Measurements from ENCODE around the gene TXLNB. TPM values are rescaled to one million over a fixed set of nuclear protein-coding genes. Genes with fewer than 3 reads are reported as not detected.

TXLNB gene
- total and polyA plus RNA-seq, 2 donors (not counting 3 experiments of a cell fraction or from before 2014, with no cell fraction given), result 0.04 to 0.18 TPM

DNA sequence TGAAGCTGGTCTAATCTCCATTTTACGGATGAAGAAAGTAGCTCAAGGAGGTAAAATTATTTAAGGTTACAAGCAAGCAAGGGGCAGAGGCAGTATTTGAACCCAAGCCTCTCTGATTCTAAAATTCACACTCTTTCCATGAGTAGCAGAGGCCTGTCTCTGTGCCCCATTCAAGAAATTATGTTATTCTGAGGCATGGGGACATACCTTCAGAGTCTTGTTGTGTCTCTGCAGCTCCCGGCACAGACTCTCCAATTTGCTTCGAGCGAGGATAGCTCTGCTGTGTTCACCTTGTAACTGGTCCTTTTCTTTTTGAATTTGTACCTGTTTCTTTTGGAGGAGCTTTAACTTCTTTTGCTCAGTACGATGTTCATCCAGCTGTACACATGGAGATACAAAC lies 21.5 kb downstream of the TXLNB start:
- no peak for FAIRE-seq
- CTCF ChIA-PET, result interaction anchor here (1.0 to 1.3 kb wide), 3 partner anchors 8 to 85 kb away, joined by 3 read pairs; no protein-coding TSS in a partner anchor

DNA sequence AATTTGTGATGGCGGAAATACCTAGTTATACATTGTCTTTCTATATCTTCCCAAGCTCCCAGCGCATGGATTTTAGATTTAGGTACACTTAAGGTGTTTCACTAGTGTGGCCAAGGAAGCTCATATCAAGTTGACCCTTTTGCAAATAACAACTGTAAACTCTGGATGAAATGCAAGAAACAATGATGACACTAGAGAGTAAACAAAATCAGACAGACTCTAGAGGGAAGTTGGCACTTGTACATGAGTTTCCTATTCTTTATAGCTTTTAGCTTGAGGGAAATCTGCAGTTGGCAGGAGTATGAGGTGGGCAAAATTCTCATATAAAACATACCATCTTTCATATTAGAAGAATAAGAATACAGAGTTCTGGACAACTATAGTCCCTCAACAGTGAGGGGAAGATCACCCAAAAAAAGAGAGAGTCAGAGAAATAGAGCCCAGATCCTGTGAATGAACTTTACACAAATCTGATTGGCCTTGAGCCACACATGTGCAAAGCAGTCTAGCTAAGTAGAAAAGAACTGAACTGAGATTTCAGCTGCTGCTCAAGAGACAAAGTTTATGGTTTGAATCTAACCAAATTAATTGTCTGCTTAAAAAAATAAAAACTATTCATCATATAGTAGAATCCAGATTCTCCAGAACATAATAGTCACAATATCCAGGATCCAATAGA lies 26.1 kb downstream of the TXLNB start:
- no peaks in the 10 kb centered on the region for H3K79me2 ChIP-seq (ENCODE audit: control insufficient read depth, insufficient read depth, low read length)
- no peaks in the 10 kb centered on the region for H3K9me3 ChIP-seq (replicated peaks; ENCODE audit: control insufficient read depth, insufficient read depth, low read length)
- TF ChIP-seq MYC (IDR thresholded peaks at IDR 0.05; ENCODE audit: low read depth, low read length), result no peak
- TF ChIP-seq, protein P1, sequence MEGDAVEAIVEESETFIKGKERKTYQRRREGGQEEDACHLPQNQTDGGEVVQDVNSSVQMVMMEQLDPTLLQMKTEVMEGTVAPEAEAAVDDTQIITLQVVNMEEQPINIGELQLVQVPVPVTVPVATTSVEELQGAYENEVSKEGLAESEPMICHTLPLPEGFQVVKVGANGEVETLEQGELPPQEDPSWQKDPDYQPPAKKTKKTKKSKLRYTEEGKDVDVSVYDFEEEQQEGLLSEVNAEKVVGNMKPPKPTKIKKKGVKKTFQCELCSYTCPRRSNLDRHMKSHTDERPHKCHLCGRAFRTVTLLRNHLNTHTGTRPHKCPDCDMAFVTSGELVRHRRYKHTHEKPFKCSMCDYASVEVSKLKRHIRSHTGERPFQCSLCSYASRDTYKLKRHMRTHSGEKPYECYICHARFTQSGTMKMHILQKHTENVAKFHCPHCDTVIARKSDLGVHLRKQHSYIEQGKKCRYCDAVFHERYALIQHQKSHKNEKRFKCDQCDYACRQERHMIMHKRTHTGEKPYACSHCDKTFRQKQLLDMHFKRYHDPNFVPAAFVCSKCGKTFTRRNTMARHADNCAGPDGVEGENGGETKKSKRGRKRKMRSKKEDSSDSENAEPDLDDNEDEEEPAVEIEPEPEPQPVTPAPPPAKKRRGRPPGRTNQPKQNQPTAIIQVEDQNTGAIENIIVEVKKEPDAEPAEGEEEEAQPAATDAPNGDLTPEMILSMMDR (IDR thresholded peaks at IDR 0.05; ENCODE audit: extremely low read depth in 1 of 2, insufficient read depth in 1 of 2, low read depth in 1 of 2, low read length in 2 of 2), result no peak
- no peak for TF ChIP-seq POLR2A (IDR thresholded peaks at IDR 0.05; ENCODE audit: low read depth, low read length)
- TF ChIP-seq EZH2 (IDR thresholded peaks at IDR 0.05; ENCODE audit: borderline replicate concordance, low read depth, low read length, severe bottlenecking), result no peak
- no peak for TF ChIP-seq JUN (IDR thresholded peaks at IDR 0.05; ENCODE audit: borderline replicate concordance, insufficient read depth, insufficient read length, low read depth)
- POLR2A ChIA-PET, result no interaction called here
- DNase-seq (ENCODE audit: low read depth, low spot score) (no peak), FAIRE-seq (no peak)
- H4K20me1 ChIP-seq (replicated peaks; ENCODE audit: control insufficient read depth, extremely low read depth, insufficient read depth, low read length), result no peaks in the 10 kb centered on the region
- intact Hi-C loops (cut with micrococcal nuclease) (no loop called here), dilution Hi-C loops (cut with MboI; ENCODE audit: extremely low pct_ligation_motif_present, low sequenced_read_pairs) (no loop called here)
- H3K4me3 ChIP-seq (replicated peaks in 1 of 3; ENCODE audit: insufficient read depth in 1 of 3, low read depth in 1 of 3, low read length in 3 of 3), result no peak overlapping the region
- BruUV-seq (replicated peaks), result no TSS peak
- H3K9me1 ChIP-seq (replicated peaks; ENCODE audit: control insufficient read depth, extremely low read depth, insufficient read depth, low read length), result no peaks in the 10 kb centered on the region
- CTCF ChIA-PET, result interaction anchor here (2.9 kb wide), 1 partner anchor 9 kb away, joined by 9 read pairs; no protein-coding TSS in a partner anchor
- no peaks in the 10 kb centered on the region for H3K27me3 ChIP-seq (ENCODE audit: control insufficient read depth in 2 of 2, insufficient read depth in 2 of 2, low read length in 2 of 2)
- no peak overlapping the region for H3K27ac ChIP-seq (ENCODE audit: insufficient read depth, low read depth, low read length)
- H3K4me2 ChIP-seq (ENCODE audit: insufficient read depth, low read length), result no peak overlapping the region
- no peaks in the 10 kb centered on the region for H3K36me3 ChIP-seq (ENCODE audit: control insufficient read depth in 2 of 2, extremely low read depth in 1 of 2, insufficient read depth in 2 of 2, low read length in 2 of 2)
- no peak overlapping the region for H2AFZ ChIP-seq (ENCODE audit: low read depth, low read length)
- no peak overlapping the region for H3K9ac ChIP-seq (replicated peaks; ENCODE audit: extremely low read depth, insufficient read depth, low read length)
- H3K4me1 ChIP-seq (ENCODE audit: control insufficient read depth, extremely low read depth, insufficient read depth, low read length), result no peaks in the 10 kb centered on the region

More for the DNA sequence above, 21.5 kb downstream of the TXLNB start:
- H3K4me3 ChIP-seq (replicated peaks in 1 of 3; ENCODE audit: insufficient read depth in 1 of 3, low read depth in 1 of 3, low read length in 3 of 3), result no peak overlapping the region
- H3K27ac ChIP-seq (ENCODE audit: insufficient read depth, low read depth, low read length), result no peak overlapping the region
- no peak overlapping the region for H3K9ac ChIP-seq (replicated peaks; ENCODE audit: extremely low read depth, insufficient read depth, low read length)
- no peaks in the 10 kb centered on the region for H3K36me3 ChIP-seq (ENCODE audit: control insufficient read depth in 2 of 2, extremely low read depth in 1 of 2, insufficient read depth in 2 of 2, low read length in 2 of 2)
- BruUV-seq (replicated peaks), result no TSS peak
- H3K9me1 ChIP-seq (replicated peaks; ENCODE audit: control insufficient read depth, extremely low read depth, insufficient read depth, low read length), result no peaks in the 10 kb centered on the region
- H3K79me2 ChIP-seq (ENCODE audit: control insufficient read depth, insufficient read depth, low read length), result no peaks in the 10 kb centered on the region
- H3K9me3 ChIP-seq (replicated peaks; ENCODE audit: control insufficient read depth, insufficient read depth, low read length), result no peaks in the 10 kb centered on the region
- H3K4me1 ChIP-seq (ENCODE audit: control insufficient read depth, extremely low read depth, insufficient read depth, low read length), result no peaks in the 10 kb centered on the region
- H3K27me3 ChIP-seq (ENCODE audit: control insufficient read depth in 2 of 2, insufficient read depth in 2 of 2, low read length in 2 of 2), result no peaks in the 10 kb centered on the region
- no peak for TF ChIP-seq MYC (IDR thresholded peaks at IDR 0.05; ENCODE audit: low read depth, low read length)
- TF ChIP-seq GATA2 (IDR thresholded peaks at IDR 0.05; ENCODE audit: insufficient read depth, insufficient read length, low read depth, low read length), result no peak
- dilution Hi-C loops (cut with MboI; ENCODE audit: extremely low pct_ligation_motif_present, low sequenced_read_pairs), result no loop called here
- POLR2A ChIA-PET, result interaction anchor here (0.6 kb wide), 1 partner anchor 124 kb away, joined by 8 read pairs; no protein-coding TSS in a partner anchor
- no peak overlapping the region for H2AFZ ChIP-seq (ENCODE audit: low read depth, low read length)
- DNase-seq (ENCODE audit: low read depth, low spot score), result no peak
- intact Hi-C loops (cut with micrococcal nuclease), result loop anchor here (2.0 kb wide), 1 partner anchor 33 kb away; no protein-coding TSS in a partner anchor
- no peak overlapping the region for H3K4me2 ChIP-seq (ENCODE audit: insufficient read depth, low read length)
- H4K20me1 ChIP-seq (replicated peaks; ENCODE audit: control insufficient read depth, extremely low read depth, insufficient read depth, low read length), result no peaks in the 10 kb centered on the region

Data from endothelial cell of umbilical vein (primary cell).